GM12878 (cell line): ENCODE measurements around the gene KLK3. TPM values are rescaled to one million over a fixed set of nuclear protein-coding genes. Genes with fewer than 3 reads are reported as not detected.
A peak's percentile ranks its signal among the peaks of the same experiment; 100 is the strongest.

Source experiments
- ATF3 ChIP-seq: IDR thresholded peaks from 2 replicates; pipeline ENCODE4 v1.6.1; 2011; ENCODE audit warnings: low read depth, mild to moderate bottlenecking, low read length, moderate library complexity, borderline replicate concordance; ENCODE audit errors: extremely low read depth
- BACH1 ChIP-seq: fragments of 450-650 bp; IDR thresholded peaks from 2 replicates; pipeline ENCODE4 v1.6.1; 2017; ENCODE audit warnings: mild to moderate bottlenecking, borderline replicate concordance
- BMI1 ChIP-seq: fragments of 450-650 bp; IDR thresholded peaks from 2 replicates; pipeline ENCODE4 v1.6.1; 2016; ENCODE audit warnings: mild to moderate bottlenecking, moderate library complexity, borderline replicate concordance
- CBFB ChIP-seq: IDR thresholded peaks from 2 replicates; pipeline ENCODE4 v1.6.1; 2016; ENCODE audit warnings: antibody characterized with exemption, low read depth
- CHD2 ChIP-seq: IDR thresholded peaks from 2 replicates; pipeline ENCODE4 v1.6.1; 2011; ENCODE audit warnings: low read depth, low read length, improper control_type of control experiment, borderline replicate concordance
- CTCF ChIP-seq, 3 experiments: IDR thresholded peaks in 2 of 3; conservative IDR thresholded peaks in 1 of 3; 2 replicates each; pipeline ENCODE4 v1.5.1; 2011; ENCODE audit warnings: low read depth in 3 of 3, low read length in 3 of 3, mild to moderate bottlenecking in 3 of 3, control low read depth in 2 of 3, moderate library complexity in 2 of 3, inconsistent platforms in 1 of 3, mixed read lengths in 1 of 3; ENCODE audit not compliant: control insufficient read depth in 2 of 3, insufficient read depth in 1 of 3; ENCODE audit errors: extremely low read depth in 1 of 3
- ELK1 ChIP-seq: IDR thresholded peaks from 2 replicates; pipeline ENCODE4 v1.6.1; 2012; ENCODE audit warnings: low read depth, low read length, improper control_type of control experiment
- ESRRA ChIP-seq: IDR thresholded peaks from 2 replicates; pipeline ENCODE4 v1.6.1; 2012; ENCODE audit warnings: mild to moderate bottlenecking, low read length, improper control_type of control experiment
- IKZF2 ChIP-seq, 2 experiments: fragments of 450-650 bp; IDR thresholded peaks; 2 replicates each; pipeline ENCODE4 v1.6.1; 2017; ENCODE audit warnings: mild to moderate bottlenecking in 2 of 2, moderate library complexity in 2 of 2
- KAT2A ChIP-seq: conservative IDR thresholded peaks from 2 replicates; pipeline ENCODE4 v1.6.1; 2011; ENCODE audit warnings: low read depth, low read length; ENCODE audit not compliant: control insufficient read depth
- NR2C2 ChIP-seq: IDR thresholded peaks from 2 replicates; pipeline ENCODE4 v1.6.1; 2011; ENCODE audit warnings: borderline replicate concordance, low read depth; ENCODE audit not compliant: control insufficient read depth, insufficient read length
- PML ChIP-seq: IDR thresholded peaks from 2 replicates; pipeline ENCODE4 v1.6.1; 2012; ENCODE audit warnings: low read length, inconsistent platforms
- SIN3A ChIP-seq: IDR thresholded peaks from 2 replicates; pipeline ENCODE4 v1.6.1; 2012; ENCODE audit warnings: low read depth, low read length, improper control_type of control experiment
- SIX5 ChIP-seq: IDR thresholded peaks from 2 replicates; pipeline ENCODE4 v1.6.1; 2011; ENCODE audit warnings: mild to moderate bottlenecking, low read depth, low read length, moderate library complexity; ENCODE audit not compliant: severe bottlenecking
- SKIL ChIP-seq: fragments of 450-650 bp; IDR thresholded peaks from 2 replicates; pipeline ENCODE4 v1.6.1; 2017; ENCODE audit warnings: mild to moderate bottlenecking, low read depth, inconsistent platforms; ENCODE audit not compliant: poor library complexity, severe bottlenecking
- USF2 ChIP-seq: IDR thresholded peaks from 2 replicates; pipeline ENCODE4 v1.6.1; 2011; ENCODE audit warnings: low read depth, low read length, improper control_type of control experiment, borderline replicate concordance
- ZBED1 ChIP-seq: IDR thresholded peaks from 2 replicates; pipeline ENCODE4 v1.6.1; 2016; ENCODE audit warnings: borderline replicate concordance
- ZBTB4 ChIP-seq: fragments of 450-650 bp; formaldehyde crosslinking; IDR thresholded peaks from 2 replicates; pipeline ENCODE4 v1.4.0; 2022; ENCODE audit warnings: mild to moderate bottlenecking, moderate library complexity
- ZNF384 ChIP-seq: IDR thresholded peaks from 2 replicates; pipeline ENCODE4 v1.6.1; 2012; ENCODE audit warnings: low read depth, mild to moderate bottlenecking, low read length, improper control_type of control experiment, borderline replicate concordance
- ZSCAN29 ChIP-seq: fragments of 450-650 bp; IDR thresholded peaks from 2 replicates; pipeline ENCODE4 v1.6.1; 2017; ENCODE audit warnings: mild to moderate bottlenecking, moderate library complexity
- polyA plus RNA-seq, 11 experiments: library from polyadenylated mRNA; depleted of rRNA in 4 of 11; unstranded in 6 of 11; stranded (reverse) in 5 of 11; fragments of >200 nt; fragmentation: Nextera tagmentation in 4 of 11; fragmentation: Illumina TruSeq in 1 of 11; extraction: Ambion mirVana in 4 of 11; extraction: Trizol in 1 of 11; gene quantifications; 1 replicate in 1 of 11; 2 replicates in 10 of 11; pipeline versions ENCODE4 v1.2.1 to v1.2.3, GENCODE V29; 2011 to 2016; ENCODE audit warnings: inconsistent platforms in 2 of 11, missing spikeins in 2 of 11, low read depth in 1 of 11
- total RNA-seq, 4 experiments: library from RNA; depleted of rRNA in 3 of 4; stranded (reverse); fragments of >200 nt in 3 of 4; fragmentation: Illumina TruSeq in 1 of 4; extraction: Trizol in 1 of 4; gene quantifications; 2 replicates each; pipeline versions ENCODE4 v1.2.1 to v1.2.3, GENCODE V29; 2013 to 2021

The KLK3 gene
- total and polyA plus RNA-seq, 10 of the 15 experiments (the other 5 are each of a cell fraction or from before 2014, with no cell fraction given): 0.31 TPM; not detected in 9

- no peak for TF ChIP-seq ZBTB4 (CRISPR knock-in tag)
- peak; percentile 57; the same call in 1 of the 2 replicates for TF ChIP-seq ATF3
- TF ChIP-seq ZNF384: no peak
- TF ChIP-seq ESRRA: no peak
- no peak for TF ChIP-seq SIN3A
- peak; percentile 95 for TF ChIP-seq USF2
- TF ChIP-seq BACH1: peak; percentile 70
- no peak for TF ChIP-seq ELK1
- no peak for TF ChIP-seq CTCF (IDR thresholded peaks at IDR 0.05 in 2 of 3, conservative IDR thresholded peaks at IDR 0.05 in 1 of 3; ENCODE audit: control insufficient read depth in 2 of 3, extremely low read depth in 1 of 3, insufficient read depth in 1 of 3, low read depth in 3 of 3, low read length in 3 of 3)
- TF ChIP-seq ZBED1: peak; percentile 89
- peak; percentile 64; the same call in 1 of the 2 replicates for TF ChIP-seq PML
- peak; percentile 98 for TF ChIP-seq IKZF2 (IDR thresholded peaks at IDR 0.05)
- TF ChIP-seq CBFB: peak; percentile 96
- TF ChIP-seq BMI1: peak; percentile 52; the same call in 1 of the 2 replicates
- TF ChIP-seq ZSCAN29: no peak; the same call in 1 of the 2 replicates
- peak; percentile 86 for TF ChIP-seq CHD2
- TF ChIP-seq NR2C2: no peak
- no peak for TF ChIP-seq KAT2A
- TF ChIP-seq SKIL: peak; percentile 92
- no peak for TF ChIP-seq SIX5
Measured at GRCh38 chr19:50896591-50897190, 42.0 kb downstream of the KLK3 start (continued).
